Stromal cell of bone marrow (primary cell): ENCODE data around the gene OPN4.

Source experiments
- DNase-seq: peaks from one replicate; pipeline ENCODE4 v3.0.0-alpha.2; 2012; ENCODE audit warnings: low read depth

Gene OPN4

DNA sequence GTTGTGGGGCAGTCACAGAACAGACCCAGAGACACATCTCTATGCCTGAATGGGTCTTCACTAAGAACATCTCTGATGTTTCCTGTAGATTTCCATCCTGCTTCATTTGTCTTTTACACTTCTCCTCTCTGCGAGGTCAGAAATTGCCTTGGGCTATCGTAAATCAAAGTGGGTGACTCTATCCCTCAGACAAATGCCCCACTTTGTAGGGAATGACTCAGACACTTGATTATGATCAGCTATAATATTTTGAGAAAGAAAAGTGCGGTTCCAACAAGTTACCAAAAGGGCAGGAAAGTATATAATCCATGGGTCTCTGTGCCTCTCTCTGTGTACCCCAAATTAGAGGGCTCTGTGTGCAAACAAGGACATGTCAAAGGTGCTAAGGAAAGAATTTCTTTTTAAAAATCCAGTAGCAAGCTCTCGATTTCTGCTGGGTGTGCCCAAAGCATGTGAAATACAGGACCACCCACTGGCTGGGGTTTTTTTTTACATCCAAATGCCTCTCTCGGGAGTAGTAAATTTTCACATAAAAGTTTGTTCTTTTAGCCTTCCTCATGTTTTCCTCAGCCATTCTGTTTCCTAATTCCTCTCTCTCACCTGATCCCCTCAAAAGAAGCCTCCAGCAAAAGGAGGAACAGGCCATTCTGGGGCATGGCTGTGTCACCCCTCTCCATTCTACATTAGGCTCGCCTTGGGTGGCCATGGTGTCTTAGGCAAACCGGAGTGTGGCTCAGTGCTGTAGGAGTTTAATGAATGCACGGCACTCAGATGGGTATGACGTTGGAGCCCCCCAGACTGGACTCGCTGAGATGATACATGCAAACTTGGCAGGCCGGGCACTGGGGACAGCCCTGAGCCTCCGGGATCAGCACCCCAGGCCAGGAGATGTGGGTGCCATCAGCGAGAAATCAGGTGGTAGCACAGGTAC lies 6.3 kb upstream of the OPN4 start:
- DNase-seq: no peak

DNA sequence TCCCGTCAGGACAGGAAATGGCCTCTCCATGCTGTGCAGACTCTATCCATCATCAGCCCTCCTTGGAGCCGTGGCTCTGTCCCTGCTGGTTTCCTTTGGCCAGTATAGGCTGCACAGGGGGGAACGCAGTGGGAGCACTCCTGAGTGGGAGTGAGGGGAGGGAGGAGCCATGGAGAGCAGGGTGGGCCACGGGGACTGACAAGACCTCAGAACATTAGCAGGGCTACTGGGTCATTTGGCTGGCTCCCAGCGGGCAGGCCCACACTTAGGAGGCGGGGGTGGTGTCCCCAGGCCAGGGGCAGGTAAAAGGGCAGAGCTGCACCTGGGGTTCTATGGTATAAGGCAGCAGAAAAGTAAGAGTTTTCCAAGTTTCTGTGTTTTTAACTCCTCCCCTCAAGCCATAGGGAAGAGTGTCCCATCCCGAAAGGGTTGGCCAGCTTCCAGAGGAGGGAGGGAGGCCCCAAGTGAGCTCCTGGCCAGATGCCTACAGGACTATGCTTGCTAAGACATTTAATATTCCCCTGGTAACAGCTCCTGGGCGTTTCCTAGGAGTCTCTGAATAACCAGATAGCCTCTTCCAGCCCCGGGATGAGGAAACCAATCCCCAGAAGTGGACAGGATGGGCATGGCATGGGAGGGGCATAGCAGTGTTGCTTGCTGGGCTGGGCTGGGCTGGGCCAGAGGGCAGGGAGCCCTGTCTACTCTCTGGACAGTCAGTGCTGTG lies 5.5 kb upstream of the OPN4 start:
- DNase-seq: peak; percentile 84

DNA sequence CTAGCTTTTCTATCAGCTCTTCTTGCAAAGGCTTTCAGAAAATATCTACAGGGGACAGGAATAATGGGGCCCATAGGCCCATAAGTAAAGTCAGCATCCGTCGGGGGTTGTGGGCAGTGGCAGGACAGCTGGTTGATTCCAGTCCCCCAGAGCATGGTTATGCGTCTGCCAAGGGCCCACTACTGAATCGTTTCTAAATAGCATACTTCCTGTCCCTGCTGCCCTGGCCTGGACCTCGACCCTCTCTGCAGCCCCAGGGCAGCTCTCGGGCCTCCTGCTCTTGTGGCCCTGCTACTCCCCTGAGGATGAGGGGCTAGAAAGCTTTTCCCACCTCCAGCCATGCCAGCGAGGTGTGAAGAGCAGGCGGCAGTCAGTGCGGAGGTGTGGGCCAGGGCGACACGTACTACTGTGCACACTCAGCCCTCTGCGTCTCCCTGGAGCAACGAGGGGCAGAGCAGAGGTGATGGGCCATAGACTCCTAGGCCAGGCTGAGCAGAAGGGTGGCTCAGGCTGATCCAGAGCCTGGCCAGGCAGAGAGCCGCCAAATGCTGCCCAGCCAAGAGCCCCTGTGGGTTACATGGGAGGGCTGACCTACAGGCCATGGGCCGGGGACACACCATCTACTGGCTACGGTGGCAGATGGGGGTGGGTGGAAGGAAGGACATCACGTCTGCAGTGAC lies 4.7 kb upstream of the OPN4 start:
- DNase-seq: no peak

DNA sequence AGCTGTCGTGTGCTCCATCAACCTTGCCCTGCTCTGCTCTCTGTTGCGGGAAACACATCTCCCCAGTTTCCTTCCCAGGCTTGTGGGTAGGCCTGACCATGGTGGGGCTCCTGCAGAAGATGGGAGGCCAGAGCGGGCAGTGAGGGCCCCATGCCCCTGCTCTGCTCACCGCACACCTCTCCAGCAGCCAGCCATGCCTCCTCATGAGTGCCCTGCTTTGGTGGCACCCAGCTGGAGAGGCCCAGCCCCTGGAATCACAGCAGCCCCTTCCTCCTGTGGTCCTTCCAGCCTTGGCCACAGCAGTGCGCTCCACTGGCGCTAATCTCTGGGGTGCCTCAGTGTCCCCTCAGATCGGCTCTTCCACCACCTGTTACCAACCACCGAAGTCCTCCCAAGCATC lies 4.2 kb upstream of the OPN4 start:
- DNase-seq: no peak

DNA sequence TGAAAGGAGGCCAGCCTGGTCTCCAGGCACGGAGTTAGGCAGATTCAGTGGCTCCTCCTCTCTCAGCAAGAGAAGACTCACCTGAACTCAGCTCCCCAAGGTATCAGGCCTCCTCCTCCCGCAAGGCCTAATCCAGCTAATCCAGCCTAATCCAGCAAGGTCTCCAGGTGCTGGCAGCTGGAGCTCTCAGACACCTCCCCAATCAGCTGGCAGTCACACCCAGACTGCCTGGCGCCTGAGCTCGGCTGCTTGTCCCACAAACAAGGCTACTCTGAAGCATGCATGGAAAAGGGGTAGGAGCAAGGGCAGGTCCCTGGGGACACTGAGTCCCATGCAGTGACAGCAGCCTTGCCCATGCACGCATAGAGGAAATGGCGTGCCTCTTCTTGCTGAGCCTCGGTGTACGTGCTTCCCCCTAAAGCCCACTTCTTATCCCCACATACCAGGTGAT lies 3.3 kb upstream of the OPN4 start:
- no peak for DNase-seq

DNA sequence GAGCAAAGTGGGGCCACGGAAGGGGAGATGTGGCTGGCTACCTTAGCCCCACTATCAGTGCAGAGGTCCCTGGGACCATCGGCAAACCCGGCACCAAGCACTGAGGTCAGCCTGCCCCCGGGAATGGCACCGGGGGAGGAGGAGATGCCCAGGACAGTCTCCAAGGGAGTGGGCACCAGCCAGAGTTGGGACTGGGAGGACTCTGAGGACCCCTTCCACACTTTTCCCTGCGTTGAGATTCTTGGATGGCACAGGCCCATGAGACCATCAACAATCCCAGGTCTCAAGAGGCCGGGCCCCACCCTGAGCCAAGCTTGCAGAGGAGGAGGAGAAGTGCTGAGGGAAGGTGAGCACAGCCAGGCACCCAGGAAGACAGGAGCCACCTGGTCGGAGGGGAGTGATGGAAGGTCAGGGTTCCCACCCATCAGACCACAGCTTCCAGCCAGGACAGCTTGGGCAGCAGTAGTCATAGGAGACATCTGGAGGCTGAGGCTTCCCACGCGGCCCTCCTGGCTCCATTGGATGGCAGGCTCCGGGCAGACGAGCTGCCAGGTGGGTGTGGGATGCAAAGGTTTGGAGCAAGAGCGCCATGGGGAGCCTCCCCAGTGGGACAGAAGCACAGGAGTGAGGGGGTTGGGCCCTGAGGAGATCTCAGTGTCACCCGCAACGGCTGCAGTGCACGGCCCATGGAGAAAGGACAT lies 2.6 kb upstream of the OPN4 start:
- DNase-seq: no peak

DNA sequence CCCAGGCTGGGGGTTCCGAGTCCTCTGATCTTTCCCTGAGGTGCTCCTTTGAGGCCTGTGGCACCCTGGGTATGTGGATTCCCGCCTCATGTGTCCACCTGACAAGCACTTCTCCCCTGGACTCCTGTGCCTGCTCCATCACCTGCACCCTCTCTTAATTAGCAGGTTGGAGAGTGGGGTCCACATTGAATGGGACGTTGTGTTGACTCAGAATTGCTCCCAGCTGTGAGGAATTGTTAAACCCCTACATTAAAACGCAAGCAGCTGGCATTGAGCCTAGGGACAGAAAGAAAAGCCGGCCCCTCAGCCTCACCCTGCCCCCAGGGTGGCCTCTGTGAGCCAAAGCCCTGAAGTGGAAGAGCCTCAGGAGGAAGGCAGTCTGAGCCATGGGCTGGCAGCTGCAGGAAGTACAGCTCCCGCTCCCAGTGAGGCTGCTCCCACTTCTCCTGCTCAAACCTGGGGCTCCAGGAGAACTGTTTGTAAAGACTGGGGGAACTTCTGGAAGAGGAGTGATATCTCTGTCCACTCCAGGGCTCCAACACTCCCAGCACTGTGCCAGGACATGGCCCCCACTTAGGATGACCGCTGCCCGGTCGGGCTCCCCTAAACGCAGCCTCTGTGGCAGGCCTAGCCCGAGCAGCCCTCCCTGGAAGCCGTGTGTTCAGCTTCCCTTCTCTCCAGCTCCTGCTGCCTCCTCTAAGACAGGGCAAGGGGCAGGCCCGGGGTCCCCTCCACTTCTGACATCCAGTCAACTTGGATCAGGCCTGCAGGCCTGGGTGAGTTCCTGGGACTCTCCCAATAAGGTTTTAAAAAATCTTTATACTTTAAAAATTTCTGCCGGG lies 1.8 kb upstream of the OPN4 start:
- DNase-seq: no peak

DNA sequence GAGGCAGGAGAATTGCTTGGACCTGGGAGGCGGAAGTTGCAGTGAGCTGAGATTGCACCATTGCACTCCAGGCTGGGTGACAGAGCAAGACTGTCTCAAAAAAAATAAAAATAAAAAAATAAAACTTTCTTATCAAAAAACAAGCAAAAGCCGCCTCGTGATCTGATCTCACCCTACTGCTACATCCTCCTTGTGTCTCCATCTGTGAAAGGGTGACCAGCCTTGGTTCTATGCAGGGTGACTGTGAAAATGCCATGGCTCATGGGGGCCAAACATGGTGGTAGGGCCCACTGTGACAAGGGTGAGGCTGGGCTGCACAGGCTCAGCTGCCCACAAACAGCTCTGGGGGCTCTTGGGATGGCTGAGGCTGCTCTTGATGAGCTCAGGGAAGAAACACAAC lies 968 bp upstream of the OPN4 start:
- no peak for DNase-seq

DNA sequence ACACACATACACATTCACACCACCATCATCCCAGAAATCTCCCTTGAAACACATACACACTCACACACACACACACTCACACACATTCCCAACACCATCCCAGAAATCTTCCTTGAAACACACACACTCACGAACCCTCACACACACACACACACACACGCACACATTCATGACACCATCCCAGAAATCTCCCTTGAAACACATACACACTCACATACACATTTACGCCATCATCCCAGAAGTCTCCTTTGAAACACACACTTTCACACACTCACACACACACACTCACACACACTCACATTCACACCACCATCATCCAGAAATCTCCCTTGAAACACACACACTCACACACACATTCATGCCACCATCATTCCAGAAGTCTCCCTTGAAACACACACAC lies 360 bp upstream of the OPN4 start:
- no peak for DNase-seq

DNA sequence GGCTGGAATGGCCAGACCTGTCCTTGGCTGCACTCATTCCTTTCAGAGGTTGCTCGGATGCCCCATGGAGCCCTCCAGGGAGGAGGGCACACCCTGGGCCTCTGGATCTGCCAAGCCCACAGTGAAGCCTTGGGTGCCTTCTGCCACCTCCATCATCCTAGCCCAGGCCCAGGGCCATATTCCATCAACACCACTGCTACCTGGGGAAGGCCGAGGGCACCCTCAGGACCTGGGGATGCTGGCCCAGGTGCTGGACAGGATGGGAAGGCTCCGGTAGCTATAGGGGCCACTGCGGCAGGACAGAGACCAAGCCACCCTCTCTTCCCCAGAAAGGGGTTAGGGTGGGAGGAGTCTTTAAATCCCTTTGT lies 810 bp downstream of the OPN4 start:
- DNase-seq: no peak

DNA sequence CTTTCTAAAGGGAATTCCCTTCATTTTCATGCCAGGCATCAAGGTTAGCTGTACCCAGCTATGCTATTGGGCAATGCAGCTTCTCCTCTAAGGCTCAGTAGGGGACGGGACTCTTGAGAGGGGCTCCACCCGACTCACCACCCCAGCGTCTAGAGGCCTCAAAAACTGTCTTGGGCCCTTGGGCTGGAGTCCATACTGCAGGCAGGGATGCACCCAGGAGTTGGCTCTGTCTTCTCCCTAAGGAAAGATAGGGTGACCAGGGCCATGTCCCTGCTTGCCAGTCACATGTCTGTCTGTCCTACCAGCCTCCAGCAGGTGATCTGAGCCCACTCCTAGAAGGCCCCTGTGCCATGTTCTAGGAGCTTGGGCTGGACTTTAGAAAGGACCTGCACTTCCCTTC lies 1.2 kb downstream of the OPN4 start:
- no peak for DNase-seq

DNA sequence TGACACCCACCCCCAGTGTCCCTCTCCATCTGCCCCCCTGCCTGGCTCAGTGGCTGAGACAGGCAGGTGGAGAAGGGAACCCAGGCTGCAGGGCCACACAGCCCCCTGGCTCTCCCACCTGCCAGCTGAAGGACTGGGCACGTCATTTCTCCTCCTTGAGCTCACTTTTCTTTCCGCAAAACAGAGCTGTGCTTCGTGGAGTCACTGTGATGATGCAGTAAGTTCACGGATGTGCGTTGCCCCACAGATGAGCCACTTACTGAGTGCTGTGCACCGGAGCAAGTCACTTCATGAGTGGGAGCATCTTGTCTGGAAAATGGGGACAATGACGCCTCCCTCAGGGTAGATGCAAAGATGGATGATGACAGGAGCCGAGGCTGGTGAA lies 2.7 kb downstream of the OPN4 start:
- DNase-seq: no peak

DNA sequence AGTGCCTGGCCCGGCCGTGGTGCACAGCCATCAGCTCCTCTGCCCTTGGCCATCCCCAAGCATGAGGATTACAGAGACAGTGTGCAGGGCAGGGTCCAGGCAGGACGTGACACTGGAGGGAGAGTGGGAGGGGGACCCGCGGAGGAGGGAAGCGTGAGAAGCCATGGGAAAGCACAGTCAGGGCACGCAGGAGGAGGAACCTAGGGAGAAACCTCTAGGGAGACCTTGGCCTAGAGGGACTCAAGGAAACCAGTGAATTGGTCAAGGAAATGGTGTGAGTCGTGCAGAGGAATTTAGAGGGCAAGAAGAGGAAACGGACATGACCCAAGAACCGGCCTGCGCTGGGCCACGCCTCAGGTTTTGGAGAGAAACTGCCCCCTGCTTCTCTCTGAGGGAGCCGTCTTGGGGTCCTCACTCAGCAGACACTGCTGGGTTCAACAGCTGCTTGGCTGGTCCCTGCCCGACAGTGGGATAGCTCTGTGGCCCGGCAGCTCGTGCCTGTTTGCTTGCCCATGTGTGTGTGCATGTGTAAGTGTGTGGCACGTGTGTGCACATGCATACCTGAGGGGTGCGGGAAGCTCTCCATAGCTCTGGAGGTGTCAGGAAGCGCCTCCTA lies 3.2 kb downstream of the OPN4 start:
- no peak for DNase-seq

DNA sequence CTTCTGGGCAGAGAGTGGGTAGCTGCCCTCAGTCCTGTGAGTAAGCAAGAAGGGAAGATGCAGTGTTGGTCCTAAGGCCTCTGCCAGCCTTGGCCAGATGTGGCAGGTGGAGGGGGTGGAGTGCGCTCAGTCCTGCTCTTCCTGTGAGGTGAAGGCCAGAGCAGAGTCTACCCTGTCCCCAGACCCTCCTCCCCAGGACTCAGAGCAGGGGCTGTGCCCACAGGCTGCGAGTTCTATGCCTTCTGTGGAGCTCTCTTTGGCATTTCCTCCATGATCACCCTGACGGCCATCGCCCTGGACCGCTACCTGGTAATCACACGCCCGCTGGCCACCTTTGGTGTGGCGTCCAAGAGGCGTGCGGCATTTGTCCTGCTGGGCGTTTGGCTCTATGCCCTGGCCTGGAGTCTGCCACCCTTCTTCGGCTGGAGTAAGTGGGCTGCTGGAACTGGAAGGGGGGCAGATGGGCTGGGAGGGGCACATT lies 4.0 kb downstream of the OPN4 start:
- DNase-seq: no peak

DNA sequence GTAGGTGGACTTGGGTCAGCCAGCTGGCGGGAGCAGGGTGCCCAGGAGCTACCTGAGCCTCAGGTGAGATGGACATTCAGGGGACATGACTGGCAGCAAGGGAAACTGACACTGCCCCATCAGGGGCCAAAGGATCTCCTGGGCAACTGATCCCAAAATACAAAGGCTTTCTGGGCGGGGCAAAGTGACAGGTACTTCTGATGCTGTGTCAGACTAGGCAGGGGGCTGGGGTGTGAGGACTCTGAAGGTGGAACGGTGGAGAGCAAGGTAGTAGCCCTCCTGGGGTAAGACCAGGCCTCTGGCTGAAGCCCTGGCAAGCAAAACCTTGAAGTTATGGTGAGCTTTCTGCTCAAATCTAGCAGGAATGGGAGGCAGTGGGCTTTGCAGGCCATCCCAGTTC lies 4.4 kb downstream of the OPN4 start:
- no peak for DNase-seq

DNA sequence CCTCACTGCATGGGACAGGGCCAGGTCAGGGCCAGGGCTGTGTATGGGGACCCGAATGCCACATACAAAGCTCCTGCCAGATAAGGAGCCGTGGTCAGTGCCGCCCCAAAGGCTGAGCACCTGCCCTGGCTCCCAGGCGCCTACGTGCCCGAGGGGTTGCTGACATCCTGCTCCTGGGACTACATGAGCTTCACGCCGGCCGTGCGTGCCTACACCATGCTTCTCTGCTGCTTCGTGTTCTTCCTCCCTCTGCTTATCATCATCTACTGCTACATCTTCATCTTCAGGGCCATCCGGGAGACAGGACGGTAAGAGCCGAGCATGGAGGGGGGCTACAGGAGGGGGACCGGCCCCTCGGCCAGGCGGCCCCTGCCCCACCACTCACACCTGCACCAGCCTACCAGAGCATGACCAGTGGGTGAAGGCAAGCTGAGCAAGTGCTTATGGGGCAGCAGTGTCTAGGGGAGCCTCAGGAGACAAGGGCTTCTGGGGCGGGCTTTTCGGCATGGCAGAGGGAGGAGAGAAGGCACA lies 4.9 kb downstream of the OPN4 start:
- no peak for DNase-seq

DNA sequence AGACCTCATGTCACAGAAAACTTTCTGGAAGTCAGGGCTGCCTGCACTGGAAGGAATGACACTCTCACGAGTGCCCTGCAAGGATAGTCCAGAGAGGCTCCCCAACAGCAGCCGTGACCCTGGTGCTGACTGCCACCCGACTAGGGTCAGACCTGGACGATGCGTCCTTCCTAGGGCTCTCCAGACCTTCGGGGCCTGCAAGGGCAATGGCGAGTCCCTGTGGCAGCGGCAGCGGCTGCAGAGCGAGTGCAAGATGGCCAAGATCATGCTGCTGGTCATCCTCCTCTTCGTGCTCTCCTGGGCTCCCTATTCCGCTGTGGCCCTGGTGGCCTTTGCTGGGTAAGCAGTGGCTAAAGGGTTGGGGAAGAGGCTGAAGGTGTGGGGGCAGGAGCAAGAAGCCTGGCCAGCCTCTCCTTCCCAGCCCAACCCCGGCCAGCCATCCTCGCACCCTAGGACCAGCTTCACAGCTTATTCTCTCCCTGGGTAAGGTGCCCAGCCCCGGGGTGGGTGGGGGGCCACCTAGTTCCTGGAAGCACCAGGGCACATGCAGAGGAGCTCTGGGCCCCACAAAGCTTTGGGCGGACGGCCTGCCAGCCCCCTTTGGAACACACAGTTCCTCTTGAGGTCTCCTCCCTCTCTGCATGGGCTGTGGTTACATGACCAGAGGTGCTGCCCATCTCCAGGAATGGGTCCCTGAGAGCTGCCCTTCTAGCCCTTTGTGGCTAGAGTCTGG lies 5.5 kb downstream of the OPN4 start:
- no peak for DNase-seq

DNA sequence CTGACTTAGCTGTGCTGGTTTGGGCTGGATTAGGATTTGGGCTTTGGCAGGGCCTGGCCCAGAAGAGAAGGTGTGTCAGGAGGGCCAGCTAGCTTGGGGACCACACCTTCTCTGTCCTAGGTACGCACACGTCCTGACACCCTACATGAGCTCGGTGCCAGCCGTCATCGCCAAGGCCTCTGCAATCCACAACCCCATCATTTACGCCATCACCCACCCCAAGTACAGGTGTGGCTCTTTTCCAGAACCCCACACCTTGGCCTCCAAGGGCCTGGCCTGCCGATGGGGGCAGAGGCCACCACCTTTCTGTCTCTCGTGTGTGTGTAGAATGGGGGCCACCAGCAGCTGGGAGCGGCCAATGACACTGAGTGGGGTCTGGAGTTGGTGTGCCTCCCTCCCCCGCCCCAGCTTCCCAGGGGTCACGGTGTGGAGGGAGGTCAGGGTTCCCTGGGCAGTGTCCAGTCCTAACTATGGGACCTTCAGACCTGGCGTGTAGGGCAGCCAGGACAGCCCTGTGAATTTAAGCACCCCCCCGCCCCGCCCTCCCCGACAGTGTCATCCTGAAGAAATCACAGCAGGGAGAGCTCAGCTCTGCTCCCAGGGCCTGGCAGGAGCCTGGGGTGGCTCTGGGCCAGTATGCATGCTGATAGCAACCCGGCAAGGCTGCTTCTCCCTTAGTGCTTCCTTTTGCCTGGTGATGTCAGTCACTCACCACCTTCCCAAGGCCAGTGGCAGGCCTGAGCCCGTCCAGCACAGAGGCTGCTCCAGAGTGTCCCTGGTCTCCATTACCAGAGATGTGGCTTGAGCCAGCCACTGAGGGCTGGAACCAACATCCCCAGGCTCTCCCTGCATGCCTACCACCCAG lies 7.0 kb downstream of the OPN4 start:
- no peak for DNase-seq
